Right lung (tissue), 5 donors: ENCODE measurements around the gene DOK7. TPM values are rescaled to one million over a fixed set of nuclear protein-coding genes. Genes with fewer than 3 reads are reported as not detected.

ENCODE experiments used
- DNase-seq, 2 donors: peaks; one replicate each; pipeline ENCODE4 v3.0.0-alpha.2; 2013
- polyA plus RNA-seq, 5 donors: library from polyadenylated mRNA; unstranded; fragments of 120-200 nt; gene quantifications; one replicate each; pipeline versions ENCODE4 v1.2.1 to v1.2.3, GENCODE V29; 2013; ENCODE audit warnings: inconsistent platforms in 1 of 5, low replicate concordance in 1 of 5; ENCODE audit not compliant: insufficient read length in 5 of 5, insufficient read depth in 1 of 5

Gene DOK7
- polyA plus RNA-seq, 5 donors = 0.31 to 2.2 (median 0.59) TPM

DNA sequence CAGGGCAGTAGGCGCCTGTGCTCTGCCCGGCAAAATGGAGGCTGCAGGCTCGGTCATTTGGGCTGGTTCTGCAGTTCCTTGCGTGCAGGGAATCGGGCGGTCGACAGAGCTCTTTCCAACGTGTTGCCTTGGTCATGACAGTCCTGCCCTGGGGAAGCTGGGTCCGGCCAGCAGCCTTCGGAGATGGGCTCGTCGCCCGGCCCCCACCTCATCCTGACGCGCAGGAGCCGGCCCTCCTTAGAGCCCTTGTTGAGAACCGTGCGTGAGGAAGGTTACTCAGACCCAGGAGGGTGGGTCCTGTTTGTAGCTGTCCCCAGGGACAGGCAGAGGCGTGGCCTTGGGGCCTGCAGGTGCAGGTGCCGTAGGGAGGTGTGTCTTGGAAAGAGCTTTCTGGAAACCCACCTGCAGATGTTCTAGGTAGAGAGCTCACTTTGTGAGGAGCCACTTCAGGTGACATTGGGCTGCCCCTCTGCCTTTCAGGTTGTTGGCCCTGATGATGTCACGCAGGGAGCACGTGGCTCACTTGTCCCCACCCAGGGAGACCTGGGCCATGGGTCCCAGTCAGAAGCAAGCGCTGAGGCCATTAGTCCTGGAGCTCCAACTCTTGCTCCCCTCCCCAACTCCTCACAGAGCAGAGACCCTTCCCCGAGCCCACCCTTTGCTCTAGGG, 36.5 kb upstream of the DOK7 start:
- DNase-seq = no peak

DNA sequence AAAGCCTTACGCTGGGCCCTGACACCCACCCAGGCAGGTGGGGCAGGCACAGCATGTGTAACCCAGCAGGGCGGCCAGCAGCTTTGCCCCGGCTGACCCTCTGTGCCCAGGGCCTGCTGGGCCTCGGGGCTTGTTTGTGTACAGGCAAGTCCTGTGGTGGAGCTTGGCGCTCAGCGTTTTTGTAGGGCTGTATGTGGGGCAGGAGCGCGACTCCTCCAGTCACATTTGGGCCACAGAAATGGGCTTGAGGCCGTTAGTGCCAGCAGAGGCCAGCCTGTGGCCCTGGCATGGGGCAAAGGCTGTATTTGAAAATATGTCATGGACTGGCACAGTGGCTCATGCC, 36.0 kb upstream of the DOK7 start:
- DNase-seq = no peak

DNA sequence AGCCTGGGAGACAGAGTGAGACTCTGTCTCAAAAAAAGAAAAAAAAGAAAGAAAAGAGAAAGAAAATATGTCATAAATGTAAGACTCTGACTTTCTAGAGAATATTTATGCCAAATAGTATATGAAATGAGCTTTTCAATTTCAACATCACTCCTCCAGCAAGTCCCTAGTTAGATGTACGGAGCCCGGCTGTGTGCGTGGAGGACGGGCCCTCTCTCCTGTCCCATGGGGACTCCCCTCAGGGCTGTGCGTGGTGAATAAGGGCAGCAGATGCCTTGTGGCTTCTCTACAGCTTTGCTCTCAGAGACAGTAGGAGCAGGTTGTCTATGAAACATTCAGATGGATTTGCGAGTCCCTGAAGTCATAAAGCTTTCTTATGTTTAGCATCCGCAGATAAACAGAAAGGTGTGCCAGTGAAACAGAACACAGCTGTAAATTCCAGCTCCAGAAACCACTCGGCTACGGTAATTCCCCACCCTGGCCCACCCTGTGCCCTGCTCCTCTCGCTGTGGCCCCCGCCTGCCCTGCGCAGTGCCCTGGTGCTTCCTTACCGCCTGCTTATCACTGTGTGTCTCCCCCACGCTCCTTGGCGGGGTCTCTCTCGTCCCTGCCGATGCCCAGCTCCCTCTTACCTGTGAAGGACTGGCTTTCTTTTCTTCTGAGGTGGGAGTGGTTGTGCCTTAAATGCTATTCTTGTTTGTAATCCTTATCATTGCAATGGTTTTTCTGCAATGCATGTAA, 35.2 kb upstream of the DOK7 start:
- no peak for DNase-seq

DNA sequence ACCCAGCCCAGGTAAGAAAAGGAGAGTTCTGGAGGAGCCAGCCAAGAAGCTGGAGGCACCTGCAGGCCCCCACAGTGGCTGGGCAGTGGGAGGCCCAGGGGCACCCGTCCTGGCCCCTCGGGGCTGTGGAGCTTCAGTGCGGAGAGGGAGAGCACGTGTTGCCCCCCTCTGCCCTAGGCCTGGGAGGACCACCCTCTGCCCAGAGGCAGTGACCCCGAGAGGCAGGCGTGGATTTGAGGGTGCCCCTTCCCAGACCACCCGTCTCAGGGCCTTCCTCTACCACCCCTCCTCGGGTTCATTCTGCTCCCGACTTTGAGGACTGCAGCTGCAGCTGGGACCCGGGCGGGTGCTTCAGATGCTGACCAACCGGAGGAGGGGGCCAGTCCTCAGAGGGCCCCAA, 33.5 kb upstream of the DOK7 start:
- no peak for DNase-seq

DNA sequence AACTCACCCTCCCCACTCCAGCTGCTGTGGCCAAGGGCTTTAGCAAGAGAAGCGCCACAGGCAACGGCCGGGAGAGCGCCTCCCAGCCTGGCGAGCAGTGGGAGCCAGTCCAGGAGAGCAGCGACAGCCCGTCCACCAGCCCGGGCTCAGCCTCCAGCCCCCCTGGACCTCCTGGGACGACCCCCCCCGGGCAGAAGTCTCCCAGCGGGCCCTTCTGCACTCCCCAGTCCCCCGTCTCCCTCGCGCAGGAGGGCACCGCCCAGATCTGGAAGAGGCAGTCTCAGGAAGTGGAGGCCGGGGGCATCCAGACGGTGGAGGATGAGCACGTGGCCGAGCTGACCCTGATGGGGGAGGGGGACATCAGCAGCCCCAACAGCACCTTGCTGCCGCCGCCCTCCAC, 32.6 kb upstream of the DOK7 start:
- no peak for DNase-seq

DNA sequence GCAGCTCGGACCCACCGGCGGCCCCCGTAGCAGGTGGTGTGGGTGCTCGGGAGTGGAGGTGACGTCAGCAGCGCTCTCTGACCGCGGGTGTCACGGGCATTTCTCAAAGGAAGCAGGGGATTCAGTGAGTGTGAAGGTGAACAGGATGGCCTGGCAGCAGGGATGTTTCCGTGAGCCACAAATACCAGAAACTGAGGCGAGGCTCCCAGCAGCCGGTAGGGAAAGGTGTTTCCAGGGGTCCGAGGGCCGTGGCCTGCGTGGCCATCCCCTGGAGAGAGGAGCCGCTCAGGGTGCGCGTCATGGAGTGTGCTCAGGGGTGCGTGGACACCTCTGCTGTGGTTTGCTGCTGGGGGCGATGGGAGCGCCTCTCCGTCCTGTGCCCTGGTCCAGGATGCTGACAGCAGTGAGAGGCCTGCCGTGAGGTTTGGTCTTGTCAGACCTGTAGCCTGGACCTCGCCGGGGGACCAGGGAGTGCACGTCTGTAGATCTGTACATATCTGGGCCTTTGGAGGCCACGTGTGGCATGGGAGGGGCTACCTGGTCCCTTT, 31.6 kb upstream of the DOK7 start:
- DNase-seq = no peak

DNA sequence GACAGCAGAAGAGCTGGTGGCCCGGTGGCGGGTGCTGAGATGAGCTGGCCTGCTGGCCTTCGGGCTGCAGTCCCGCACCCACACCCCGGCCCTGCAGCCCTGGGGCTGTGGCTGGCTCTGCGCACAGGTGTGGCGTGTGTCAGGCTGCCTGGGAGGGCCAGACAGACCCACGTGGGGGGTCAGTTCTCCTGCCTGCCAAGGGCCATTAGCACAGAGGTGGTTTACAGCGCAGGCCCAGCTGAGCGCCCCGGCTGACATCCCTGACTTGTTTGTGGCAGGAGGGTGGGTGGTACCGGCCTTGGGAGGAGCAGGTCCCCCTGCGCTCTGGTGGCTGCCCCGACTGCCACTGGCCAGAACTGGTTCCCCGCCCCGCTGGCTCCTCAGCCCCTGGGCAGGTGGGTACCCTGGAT, 30.7 kb upstream of the DOK7 start:
- no peak for DNase-seq

DNA sequence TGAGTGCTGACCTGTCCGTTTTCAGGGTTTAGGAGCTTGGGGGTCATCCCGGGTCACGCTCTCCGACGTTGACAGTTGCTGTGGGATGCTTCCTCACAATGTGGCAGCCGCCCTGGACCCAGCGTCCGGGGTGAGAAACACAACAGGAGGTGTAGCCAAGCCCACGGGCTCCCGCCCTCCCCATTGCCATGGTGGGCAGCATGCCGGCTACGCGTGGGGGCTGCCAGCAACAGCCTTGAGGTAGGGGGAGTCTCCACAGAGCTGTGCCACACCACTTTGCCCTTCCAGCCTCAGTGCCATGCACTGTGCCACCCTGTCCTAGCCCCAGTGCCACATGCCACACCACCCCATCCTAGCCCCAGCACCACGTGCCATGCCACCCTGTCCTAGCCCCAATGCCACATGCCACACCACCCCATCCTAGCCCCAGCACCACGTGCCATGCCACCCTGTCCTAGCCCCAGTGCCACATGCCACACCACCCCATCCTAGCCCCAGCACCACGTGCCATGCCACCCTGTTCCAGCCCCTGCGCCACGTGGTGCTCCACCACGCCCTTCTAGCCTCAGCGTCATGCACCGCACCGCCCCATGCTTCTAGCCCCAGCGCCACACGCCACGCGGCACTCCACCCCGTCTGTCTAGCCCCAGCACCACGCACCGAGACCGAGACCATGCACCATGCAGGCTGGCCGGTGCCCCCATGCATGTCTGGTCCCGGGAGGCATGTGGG, 29.8 kb upstream of the DOK7 start:
- no peak for DNase-seq

DNA sequence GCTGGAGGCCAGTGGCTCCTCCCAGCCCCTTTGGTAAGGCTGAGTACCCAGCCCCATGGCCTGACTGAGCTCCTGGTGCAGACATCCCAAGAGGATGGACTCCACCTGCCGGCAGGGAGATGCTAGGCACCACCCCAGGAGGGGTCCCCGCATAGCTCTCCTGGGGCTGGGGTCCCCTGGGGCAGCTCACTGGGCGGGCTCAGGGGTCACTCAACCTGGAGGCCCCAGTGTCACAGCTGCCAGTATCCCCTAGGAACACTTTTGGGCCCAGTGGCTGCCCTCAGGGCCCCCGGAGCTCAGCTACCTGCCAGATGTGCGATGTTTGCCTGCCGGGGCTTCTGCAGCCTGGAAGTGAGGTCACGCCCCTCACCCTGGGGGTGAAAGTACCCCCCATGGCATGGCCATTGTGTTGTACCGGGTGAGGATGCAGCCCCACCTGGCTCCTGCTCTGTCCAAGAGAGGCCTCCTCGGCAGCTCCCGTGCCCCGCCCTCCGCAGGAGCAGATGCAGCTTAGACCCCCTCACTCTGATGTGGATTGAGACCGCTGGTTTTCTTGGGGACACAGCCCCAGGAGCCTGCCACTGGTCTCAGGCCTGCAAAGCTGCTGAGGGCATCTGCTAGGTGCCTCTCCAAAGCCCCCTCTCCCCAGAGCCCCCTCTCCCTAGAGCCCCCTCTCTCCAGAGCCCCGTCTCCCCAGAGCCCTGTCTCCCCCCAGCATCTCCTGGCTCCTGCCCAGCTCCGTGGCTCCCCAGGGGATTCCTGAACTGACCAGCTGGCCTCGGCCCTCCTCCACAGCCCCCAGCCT, 28.0 kb upstream of the DOK7 start:
- no peak for DNase-seq

DNA sequence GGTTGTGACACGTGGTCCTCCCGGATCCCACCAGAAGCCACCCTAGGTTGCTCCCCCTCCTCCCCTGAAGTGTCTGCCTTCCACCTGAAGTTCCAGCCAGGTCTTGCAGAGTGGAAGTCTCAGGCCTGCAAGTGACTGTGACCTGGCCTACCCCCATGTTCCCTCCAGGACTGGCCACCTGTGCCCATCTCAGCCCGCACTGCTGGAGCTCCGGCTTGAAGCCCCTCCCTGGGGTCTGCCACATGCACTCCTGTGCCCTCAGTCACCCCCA, 27.5 kb upstream of the DOK7 start:
- DNase-seq = no peak

DNA sequence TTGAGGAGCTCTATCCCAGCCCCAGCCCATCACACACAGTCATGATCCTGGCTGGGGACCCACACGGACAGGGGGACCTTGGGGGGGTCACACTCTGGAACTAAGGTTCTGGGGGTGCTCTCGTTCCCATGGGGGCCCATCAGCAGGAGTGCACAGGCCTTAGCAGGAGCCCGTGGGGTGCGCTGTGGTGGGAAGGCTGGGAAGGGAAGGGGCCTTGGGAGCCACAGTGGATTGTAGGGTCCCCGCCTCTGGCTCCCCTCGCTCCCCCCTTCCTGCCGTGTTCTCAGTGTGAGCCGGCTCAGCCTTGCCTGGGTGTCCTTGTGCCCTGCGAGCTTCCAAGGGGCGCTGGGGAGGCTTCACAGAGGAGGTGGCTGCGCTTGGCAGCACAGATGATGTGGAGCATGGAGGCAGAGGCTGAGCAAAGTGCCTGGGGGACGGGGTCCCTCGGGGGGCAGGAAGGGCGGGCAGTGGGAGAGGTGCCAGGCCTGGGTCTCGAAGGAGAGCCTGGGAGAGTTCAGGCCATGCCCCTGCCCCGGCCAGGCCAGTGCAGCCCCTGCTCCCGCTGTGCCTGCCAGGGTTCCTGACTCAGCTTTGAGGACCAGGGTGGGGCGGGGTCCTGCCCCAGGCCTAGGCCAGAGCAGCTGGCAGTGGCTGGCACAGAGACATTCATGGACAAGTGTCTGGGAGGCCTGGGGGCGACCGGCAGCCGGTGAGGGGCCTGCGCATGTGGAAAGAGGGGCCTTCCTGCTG, 26.9 kb upstream of the DOK7 start:
- no peak for DNase-seq

DNA sequence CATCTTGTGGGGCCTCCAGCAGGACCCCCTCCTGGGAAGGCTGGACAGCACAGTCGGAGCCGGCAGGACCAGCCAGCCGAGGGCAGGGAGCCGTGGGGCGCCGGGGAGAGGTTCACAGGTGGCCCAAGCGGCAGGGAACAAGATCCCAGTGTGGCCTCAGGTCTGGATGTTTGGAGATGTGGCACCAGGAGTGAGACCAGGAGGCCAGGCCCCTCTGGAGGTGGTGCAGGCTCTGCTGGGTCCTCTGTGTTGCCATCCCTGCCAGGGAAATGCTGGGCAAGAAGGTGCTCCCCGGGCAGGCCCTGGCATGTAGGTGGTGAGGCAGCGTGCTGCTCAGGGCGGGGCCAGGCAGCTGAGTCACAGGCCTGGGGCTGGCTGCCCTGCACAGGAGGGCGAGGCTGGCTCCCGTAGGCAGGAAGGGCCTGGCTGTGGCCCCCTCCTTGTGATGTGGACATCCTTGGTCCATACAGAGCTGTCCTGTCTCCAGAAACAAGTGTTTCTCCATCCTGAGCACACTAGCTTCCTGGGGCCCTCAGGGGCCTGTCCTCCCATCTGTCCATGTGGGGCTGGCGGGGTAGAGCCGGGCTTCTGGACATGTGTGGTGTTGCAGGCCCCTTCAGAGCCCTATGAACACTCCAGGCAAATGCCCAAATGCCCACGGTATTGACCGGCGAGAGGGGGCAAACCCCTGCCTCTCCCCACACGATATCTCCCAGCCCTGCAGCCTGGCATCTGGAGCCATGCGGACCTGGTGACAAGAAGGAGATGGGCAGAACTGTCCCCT, 26.1 kb upstream of the DOK7 start:
- no peak for DNase-seq

DNA sequence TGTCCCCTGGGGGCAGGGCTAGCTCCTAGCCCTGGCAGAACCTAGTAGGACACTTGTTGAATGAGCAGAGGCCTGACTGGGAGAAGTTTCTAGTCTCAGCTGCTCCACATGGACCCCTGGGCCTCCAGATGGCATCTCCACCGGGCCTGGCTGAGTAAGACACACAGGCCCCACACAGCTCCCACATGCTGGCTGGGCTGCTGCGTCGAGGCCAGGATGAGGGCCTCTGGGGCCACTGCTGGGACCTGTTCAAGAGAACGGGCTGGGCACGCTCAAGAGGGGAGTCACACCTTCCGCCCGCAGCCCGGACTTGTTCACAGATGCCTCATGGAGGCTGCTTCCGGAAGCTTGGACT, 25.5 kb upstream of the DOK7 start:
- no peak for DNase-seq

DNA sequence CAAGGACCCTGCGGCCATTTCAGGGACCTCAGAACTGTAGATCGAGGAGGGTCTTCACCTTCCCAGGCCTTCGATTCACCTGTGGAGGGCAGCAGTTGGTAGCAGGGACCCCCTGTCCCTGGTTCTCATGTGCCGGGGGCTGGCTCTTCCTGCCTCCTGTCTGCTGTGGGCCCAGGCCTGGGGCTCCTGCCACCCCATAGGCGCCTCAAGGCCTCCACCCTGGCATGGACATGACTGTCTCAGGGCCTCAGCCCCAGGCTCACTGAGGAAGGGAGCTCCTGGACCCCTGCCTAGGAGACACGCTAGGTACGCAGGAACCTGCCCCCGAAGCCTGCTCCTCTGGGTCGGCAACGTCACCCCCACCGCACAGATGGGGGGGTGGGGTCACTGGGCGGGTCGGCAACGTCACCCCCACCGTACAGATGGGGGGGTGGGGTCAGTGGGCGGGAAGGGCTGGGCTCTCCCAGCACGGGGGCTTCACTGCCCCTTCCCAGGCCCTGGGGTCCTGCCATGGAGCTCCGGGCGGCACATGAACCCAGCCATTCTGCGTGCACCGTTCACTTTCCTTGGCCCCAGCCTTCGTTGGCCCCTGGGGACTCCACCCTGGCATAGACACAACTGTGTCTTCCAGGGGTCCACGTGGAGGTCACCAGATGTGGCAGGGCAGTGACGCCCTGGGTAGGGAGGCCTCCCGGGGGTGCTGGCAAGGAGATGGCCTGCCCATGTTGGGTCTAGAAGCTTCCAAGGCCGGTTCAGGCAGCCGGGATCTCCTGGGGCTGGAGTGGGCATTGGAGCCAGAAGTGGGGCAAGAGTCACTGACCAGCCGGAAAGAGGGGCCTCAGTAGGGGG, 24.9 kb upstream of the DOK7 start:
- no peak for DNase-seq

DNA sequence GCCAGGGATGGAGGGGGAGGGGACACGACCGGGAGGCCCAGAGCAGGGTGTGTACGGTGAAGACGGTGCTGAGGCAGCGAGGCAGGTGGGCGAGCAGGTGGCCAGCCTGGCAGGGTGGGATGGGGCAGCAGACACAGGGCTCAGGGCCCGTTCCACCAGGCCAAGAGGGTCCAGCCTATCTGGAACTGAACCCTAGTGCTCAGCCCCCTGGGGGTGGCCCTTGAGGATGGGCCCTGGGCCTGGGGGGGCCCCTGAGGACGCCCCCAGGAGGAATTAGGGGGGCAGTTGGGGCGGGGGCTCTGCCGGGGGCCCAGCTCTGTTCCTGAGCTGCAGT, 24.3 kb upstream of the DOK7 start:
- no peak for DNase-seq

DNA sequence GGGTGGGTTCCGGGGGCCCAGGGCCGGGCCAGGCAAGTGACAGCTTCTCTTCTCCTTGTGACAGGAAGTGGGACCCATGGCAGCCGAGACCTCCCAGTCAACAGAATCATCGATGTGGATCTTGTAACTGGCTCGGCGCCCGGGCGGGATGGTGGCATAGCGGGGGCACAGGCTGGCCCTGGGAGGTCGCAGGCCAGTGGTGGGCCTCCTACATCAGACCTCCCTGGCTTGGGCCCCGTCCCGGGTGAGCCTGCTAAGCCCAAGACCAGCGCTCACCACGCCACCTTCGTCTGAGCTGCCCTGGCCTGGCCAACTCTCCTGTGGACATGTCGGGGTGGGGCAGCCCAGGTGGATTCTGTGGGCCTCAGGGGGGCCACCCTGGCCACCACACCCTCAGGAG, 23.7 kb upstream of the DOK7 start:
- no peak for DNase-seq

DNA sequence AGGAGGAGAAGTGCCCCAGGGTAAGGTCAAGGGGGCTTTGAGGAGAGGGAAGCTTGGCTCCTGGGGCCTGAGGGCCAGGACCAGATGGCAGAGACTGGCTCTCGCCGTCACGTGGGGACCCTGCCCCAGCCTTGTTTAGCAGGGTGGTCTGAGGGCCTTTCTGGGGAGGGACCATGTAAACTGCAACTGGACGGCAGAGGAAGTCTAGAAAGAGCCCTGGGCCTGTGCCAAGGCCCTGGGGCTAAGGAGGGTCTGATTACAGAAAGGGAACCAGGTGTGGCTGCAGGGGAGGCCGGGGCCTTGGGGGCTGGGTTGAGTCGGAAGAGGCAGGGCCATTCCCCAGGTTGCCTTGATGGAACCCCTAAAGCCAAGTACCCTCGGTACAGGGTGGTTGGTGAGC, 23.1 kb upstream of the DOK7 start:
- DNase-seq = no peak

DNA sequence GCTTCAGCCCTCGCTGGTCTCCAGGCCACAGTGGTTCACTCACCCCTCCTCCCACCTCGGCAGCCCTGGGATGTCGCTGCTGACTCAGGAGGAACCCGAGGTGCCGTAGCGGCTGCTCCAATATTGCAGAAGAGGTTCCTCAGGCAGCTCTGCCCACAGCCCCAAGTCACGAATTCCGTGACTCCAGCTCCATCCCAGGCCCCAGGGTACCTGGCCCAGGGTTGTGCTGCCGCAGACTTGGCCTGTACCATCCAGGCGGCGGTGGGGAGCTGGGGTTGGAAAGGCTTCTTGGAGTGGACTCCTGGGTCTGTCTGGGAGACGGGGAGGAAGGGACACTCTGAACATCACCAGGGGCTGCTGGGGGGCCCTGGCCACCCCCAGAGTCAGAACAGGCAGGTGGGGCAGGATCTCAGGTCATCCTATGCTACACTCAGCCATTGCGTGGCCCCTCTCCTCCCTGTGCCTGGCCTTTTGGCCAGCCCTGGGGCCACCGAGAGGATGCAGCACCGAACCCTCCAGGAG, 22.1 kb upstream of the DOK7 start:
- no peak for DNase-seq
